Lower leg skin (tissue), 3 donors: ENCODE data around the gene FSTL5.

ENCODE experiments used
- CTCF ChIP-seq, 3 donors: fragments of 450-650 bp; IDR thresholded peaks; one replicate each; pipeline ENCODE4 v1.5.1; 2016; ENCODE audit warnings: antibody characterized with exemption in 3 of 3, mild to moderate bottlenecking in 3 of 3, moderate library complexity in 2 of 3
- POLR2A ChIP-seq, 2 donors: fragments of 450-650 bp; IDR thresholded peaks; one replicate each; pipeline ENCODE4 v1.6.1; 2016 to 2017; ENCODE audit warnings: antibody characterized with exemption in 2 of 2, mild to moderate bottlenecking in 1 of 2, moderate library complexity in 1 of 2

- TF ChIP-seq CTCF (IDR thresholded peaks at IDR 0.05) (no peak), POLR2A (IDR thresholded peaks at IDR 0.05) (no peak)
Measured at GRCh38 chr4:162010362-162010761, 153.4 kb downstream of the FSTL5 start.
